NB4 (cell line): Measurements from ENCODE around the gene C10orf71.

ENCODE experiments used
- DNase-seq: peaks from one replicate; pipeline ENCODE4 v3.0.0; 2010; ENCODE audit warnings: low read depth
- H3K4me3 ChIP-seq: one replicate; pipeline ENCODE4 v1.5.1; 2011; ENCODE audit warnings: mild to moderate bottlenecking, low read depth, low read length, moderate library complexity
- MYC ChIP-seq: IDR thresholded peaks from 2 replicates; pipeline ENCODE4 v1.6.1; 2011; ENCODE audit warnings: low read depth, low read length
- POLR2A ChIP-seq: IDR thresholded peaks from 2 replicates; pipeline ENCODE4 v1.6.1; 2011; ENCODE audit warnings: mild to moderate bottlenecking; ENCODE audit not compliant: insufficient read length; ENCODE audit errors: extremely low read depth
- TF ChIP-seq, protein P1 (sequence below): IDR thresholded peaks from 2 replicates; pipeline ENCODE4 v1.6.1; 2011; ENCODE audit warnings: low read depth, low read length
- TF ChIP-seq, protein P2 (sequence below): IDR thresholded peaks from one replicate; pipeline ENCODE4 v1.5.1; 2012; ENCODE audit warnings: low read depth, low read length

C10orf71 gene

DNA sequence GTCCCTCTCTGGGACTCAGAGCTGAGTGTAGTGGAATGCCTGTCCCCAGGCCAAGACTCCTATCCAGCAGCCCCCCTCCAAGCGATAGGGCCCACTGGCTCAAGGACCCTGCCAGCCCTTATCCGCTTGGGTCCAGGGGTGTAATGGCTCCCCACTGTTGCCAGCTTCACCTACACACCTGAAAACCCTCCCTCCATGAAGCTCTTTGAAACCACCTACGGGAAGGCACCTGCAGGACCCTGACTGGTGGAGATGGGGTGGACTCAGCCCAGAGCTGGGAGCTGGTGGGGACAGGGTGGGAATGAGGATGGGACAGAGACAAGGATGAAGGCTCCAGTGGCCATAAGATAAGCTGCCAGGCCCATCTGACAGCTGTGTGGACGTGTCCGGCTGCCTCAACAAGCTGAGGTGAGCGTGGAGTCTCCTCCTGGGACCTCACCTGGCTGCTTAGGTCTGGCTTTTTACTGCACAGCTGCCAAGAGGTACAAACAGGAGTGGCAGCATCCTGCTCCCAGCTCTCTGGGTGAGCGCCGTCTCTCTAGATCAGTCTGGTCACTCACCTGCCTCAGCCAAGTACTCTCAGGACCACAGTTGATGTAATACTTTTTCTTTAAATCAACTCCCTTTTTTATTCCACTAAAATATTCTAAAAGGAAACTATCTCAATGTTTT lies 55.1 kb downstream of the C10orf71 start:
- H3K4me3 ChIP-seq, result no peak overlapping the region
- DNase-seq, result no peak
- TF ChIP-seq MYC (no peak), POLR2A (no peak)
- TF ChIP-seq, protein P1, sequence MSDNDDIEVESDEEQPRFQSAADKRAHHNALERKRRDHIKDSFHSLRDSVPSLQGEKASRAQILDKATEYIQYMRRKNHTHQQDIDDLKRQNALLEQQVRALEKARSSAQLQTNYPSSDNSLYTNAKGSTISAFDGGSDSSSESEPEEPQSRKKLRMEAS, result no peak
- TF ChIP-seq, protein P2, sequence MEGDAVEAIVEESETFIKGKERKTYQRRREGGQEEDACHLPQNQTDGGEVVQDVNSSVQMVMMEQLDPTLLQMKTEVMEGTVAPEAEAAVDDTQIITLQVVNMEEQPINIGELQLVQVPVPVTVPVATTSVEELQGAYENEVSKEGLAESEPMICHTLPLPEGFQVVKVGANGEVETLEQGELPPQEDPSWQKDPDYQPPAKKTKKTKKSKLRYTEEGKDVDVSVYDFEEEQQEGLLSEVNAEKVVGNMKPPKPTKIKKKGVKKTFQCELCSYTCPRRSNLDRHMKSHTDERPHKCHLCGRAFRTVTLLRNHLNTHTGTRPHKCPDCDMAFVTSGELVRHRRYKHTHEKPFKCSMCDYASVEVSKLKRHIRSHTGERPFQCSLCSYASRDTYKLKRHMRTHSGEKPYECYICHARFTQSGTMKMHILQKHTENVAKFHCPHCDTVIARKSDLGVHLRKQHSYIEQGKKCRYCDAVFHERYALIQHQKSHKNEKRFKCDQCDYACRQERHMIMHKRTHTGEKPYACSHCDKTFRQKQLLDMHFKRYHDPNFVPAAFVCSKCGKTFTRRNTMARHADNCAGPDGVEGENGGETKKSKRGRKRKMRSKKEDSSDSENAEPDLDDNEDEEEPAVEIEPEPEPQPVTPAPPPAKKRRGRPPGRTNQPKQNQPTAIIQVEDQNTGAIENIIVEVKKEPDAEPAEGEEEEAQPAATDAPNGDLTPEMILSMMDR, result no peak

DNA sequence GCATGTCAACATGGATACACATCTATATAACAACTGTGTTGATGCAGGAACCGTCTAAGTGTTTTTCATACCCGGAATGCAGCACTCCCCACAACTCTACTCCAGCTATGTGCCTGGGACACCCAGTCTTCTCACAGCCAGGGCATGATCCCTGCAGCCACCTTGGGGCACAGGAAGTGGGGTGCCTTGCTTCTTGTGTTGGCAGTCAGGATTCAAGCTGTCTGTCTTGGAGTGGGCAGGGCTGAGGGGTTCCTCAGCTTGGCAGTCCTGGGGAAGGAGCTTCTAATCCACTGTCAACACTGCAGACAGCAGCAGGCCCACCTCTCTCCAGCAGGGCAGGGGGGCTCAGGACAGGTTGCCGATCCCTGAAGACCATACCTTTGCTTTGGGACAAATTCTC lies 55.6 kb downstream of the C10orf71 start:
- no peak for DNase-seq
- TF ChIP-seq POLR2A (no peak), MYC (no peak)
- TF ChIP-seq, protein P2, result no peak
- TF ChIP-seq, protein P1, result no peak
- H3K4me3 ChIP-seq, result no peak overlapping the region

DNA sequence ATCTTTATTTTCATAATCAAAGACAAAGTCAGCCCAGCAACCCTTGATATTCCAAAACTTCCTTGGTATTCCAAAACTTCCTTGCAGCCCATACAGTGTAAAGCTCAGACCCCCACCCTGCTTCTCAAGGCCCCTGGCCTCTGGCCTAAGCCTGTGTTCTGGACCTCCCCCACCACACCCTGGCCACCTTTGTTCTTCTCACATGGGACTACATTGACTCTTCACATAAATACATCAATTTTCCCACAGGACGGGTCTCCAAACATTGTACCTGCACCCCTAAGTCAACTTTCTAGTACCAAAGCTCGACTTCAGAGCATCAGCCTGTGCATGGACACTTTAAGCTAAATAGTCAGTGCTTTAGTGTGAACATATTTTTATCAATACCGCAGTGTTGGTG lies 56.3 kb downstream of the C10orf71 start:
- DNase-seq, result no peak
- TF ChIP-seq POLR2A, result no peak
- TF ChIP-seq MYC, result no peak
- TF ChIP-seq, protein P1, result no peak
- no peak overlapping the region for H3K4me3 ChIP-seq

DNA sequence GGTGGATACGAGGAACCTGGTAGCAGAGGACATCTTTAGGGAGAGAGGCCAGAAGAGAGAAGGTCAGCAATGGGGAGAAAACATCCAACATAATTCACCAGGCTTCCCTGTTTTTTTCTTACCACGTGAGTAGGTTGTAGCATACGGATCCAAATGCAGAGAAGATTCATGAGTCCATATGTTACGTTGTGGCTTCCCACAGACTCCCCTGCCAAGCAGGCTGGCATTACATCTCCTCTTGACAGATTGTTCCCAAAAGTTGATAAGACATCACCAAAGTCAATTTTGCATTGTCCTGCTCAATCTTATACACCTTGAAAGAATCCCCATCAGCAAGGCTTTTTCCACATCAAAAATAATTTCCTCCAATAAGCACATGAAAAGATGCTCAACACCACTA lies 57.2 kb downstream of the C10orf71 start:
- TF ChIP-seq, protein P2, result no peak
- no peak for TF ChIP-seq MYC
- TF ChIP-seq, protein P1, result no peak
- TF ChIP-seq POLR2A, result no peak
- no peak for DNase-seq
- no peak overlapping the region for H3K4me3 ChIP-seq

DNA sequence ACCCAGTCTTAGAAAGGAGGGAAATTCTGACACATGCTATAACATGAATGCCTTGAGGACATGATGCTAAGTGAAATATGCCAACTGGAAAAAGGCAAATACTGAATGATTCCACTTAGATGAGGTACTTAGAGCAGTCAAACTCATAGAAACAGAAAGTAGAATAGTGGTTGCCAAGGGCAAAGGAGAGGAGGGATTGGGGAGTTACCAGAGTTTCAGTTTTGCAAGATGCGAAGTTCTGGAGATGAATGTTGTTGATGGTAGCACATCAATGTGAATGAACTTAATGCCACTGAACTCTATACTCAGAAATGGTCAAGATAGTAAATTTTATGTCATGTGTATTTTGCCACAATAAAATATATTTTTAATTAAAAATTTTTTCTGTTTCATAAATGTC lies 58.0 kb downstream of the C10orf71 start:
- no peak overlapping the region for H3K4me3 ChIP-seq
- no peak for TF ChIP-seq POLR2A
- no peak for TF ChIP-seq MYC
- TF ChIP-seq, protein P2, result no peak
- TF ChIP-seq, protein P1, result no peak
- DNase-seq, result no peak

DNA sequence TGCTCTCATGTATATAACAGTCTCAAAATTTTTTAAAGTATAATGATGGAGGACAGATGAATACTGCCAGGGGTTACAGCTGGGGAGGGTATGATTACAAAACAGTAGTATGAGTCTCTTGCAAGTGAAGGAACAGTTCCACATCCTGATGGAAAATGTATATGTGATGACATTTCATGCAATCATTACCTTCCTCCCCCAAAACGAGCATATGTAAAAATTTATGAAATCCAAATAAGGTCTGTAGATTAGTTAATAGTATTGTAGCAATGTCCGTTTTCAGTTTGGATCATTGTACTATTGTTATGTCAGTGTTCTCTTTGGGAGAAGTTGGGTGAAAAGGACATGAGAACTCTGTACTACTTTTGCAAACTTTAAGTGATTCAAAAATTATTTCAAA lies 58.9 kb downstream of the C10orf71 start:
- no peak overlapping the region for H3K4me3 ChIP-seq
- DNase-seq, result no peak
- TF ChIP-seq POLR2A, result no peak
